ENCODE measurements around the gene PLA2G3.

DNA sequence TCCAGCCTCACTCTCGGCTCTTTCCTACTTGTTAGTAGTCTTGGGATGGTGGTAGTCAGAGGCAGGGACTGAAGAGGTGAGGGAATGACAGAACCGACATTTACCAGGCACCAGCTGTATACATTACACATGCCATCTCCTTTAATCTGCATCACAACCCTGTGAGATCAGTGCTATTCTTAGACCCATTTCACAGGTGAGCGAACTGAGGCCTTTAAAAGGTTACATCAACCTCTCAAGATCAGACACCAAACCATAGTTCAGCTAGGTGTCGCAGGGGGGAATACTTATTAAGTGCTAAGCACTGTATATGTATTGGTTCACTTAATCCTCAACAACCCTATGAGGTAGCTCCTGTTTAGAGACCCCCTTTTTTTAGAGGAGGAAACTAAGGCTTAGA lies 5.6 kb downstream of the PLA2G3 start:
- TF ChIP-seq, protein P1, sequence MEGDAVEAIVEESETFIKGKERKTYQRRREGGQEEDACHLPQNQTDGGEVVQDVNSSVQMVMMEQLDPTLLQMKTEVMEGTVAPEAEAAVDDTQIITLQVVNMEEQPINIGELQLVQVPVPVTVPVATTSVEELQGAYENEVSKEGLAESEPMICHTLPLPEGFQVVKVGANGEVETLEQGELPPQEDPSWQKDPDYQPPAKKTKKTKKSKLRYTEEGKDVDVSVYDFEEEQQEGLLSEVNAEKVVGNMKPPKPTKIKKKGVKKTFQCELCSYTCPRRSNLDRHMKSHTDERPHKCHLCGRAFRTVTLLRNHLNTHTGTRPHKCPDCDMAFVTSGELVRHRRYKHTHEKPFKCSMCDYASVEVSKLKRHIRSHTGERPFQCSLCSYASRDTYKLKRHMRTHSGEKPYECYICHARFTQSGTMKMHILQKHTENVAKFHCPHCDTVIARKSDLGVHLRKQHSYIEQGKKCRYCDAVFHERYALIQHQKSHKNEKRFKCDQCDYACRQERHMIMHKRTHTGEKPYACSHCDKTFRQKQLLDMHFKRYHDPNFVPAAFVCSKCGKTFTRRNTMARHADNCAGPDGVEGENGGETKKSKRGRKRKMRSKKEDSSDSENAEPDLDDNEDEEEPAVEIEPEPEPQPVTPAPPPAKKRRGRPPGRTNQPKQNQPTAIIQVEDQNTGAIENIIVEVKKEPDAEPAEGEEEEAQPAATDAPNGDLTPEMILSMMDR (conservative IDR thresholded peaks at IDR 0.05; ENCODE audit: low read depth, low read length): no peak
- no peak for TF ChIP-seq EZH2 (IDR thresholded peaks at IDR 0.05; ENCODE audit: borderline replicate concordance, low read depth, low read length, poor library complexity, severe bottlenecking)
